Measurements from ENCODE around the gene TMEM255A.
A peak's percentile ranks its signal among the peaks of the same experiment; 100 is the strongest.

The TMEM255A gene

GRCh38 chrX:120304256-120304655, 7.0 kb downstream of the TMEM255A start:
- H3K27me3 ChIP-seq (ENCODE audit: insufficient read depth, poor library complexity, severe bottlenecking), result no peaks in the 10 kb centered on the region
- no peak overlapping the region for H3K27ac ChIP-seq (ENCODE audit: poor library complexity, severe bottlenecking)
- H3K36me3 ChIP-seq (ENCODE audit: low read depth), result no peaks in the 10 kb centered on the region
- H3K9me3 ChIP-seq (ENCODE audit: severe bottlenecking), result no peaks in the 10 kb centered on the region
- no peak for ATAC-seq (ENCODE audit: low read depth)
- no peaks in the 10 kb centered on the region for H3K4me1 ChIP-seq (ENCODE audit: insufficient read depth, poor library complexity, severe bottlenecking)
- no peak for TF ChIP-seq CTCF (IDR thresholded peaks at IDR 0.05; ENCODE audit: poor library complexity, severe bottlenecking)
- no peak overlapping the region for H3K4me3 ChIP-seq (ENCODE audit: severe bottlenecking)
- DNase-seq (ENCODE audit: low spot score), result no peak

GRCh38 chrX:120302434-120302833, 8.8 kb downstream of the TMEM255A start:
- Histone ChIP-seq H3K36me3 (ENCODE audit: low read depth) (no peaks in the 10 kb centered on the region), H3K9me3 (ENCODE audit: severe bottlenecking) (no peaks in the 10 kb centered on the region), H3K4me3 (ENCODE audit: severe bottlenecking) (no peak overlapping the region), H3K27ac (ENCODE audit: poor library complexity, severe bottlenecking) (no peak overlapping the region), H3K4me1 (ENCODE audit: insufficient read depth, poor library complexity, severe bottlenecking) (no peaks in the 10 kb centered on the region), H3K27me3 (ENCODE audit: insufficient read depth, poor library complexity, severe bottlenecking) (no peaks in the 10 kb centered on the region)
- ATAC-seq (ENCODE audit: low read depth) (no peak), DNase-seq (ENCODE audit: low spot score) (no peak)
- TF ChIP-seq CTCF (IDR thresholded peaks at IDR 0.05; ENCODE audit: poor library complexity, severe bottlenecking), result no peak

- Histone ChIP-seq H3K27ac (ENCODE audit: poor library complexity, severe bottlenecking) (no peak overlapping the region), H3K4me1 (ENCODE audit: insufficient read depth, poor library complexity, severe bottlenecking) (no peaks in the 10 kb centered on the region), H3K27me3 (ENCODE audit: insufficient read depth, poor library complexity, severe bottlenecking) (no peaks in the 10 kb centered on the region), H3K9me3 (ENCODE audit: severe bottlenecking) (no peaks in the 10 kb centered on the region), H3K4me3 (ENCODE audit: severe bottlenecking) (no peak overlapping the region), H3K36me3 (ENCODE audit: low read depth) (no peaks in the 10 kb centered on the region)
- no peak for TF ChIP-seq CTCF (IDR thresholded peaks at IDR 0.05; ENCODE audit: poor library complexity, severe bottlenecking)
- ATAC-seq (ENCODE audit: low read depth) (no peak), DNase-seq (ENCODE audit: low spot score) (no peak)
Measured at GRCh38 chrX:120301960-120302359, 9.3 kb downstream of the TMEM255A start.

- no peaks in the 10 kb centered on the region for H3K4me1 ChIP-seq (ENCODE audit: insufficient read depth, poor library complexity, severe bottlenecking)
- no peak for TF ChIP-seq CTCF (IDR thresholded peaks at IDR 0.05; ENCODE audit: poor library complexity, severe bottlenecking)
- no peaks in the 10 kb centered on the region for H3K36me3 ChIP-seq (ENCODE audit: low read depth)
- no peak overlapping the region for H3K27ac ChIP-seq (ENCODE audit: poor library complexity, severe bottlenecking)
- DNase-seq (ENCODE audit: low spot score) (no peak), ATAC-seq (ENCODE audit: low read depth) (no peak)
- no peaks in the 10 kb centered on the region for H3K27me3 ChIP-seq (ENCODE audit: insufficient read depth, poor library complexity, severe bottlenecking)
- H3K4me3 ChIP-seq (ENCODE audit: severe bottlenecking), result no peak overlapping the region
- H3K9me3 ChIP-seq (ENCODE audit: severe bottlenecking), result no peaks in the 10 kb centered on the region
Measured at GRCh38 chrX:120301497-120301896, 9.8 kb downstream of the TMEM255A start.

- H3K9me3 ChIP-seq (ENCODE audit: severe bottlenecking), result no peaks in the 10 kb centered on the region
- H3K4me3 ChIP-seq (ENCODE audit: severe bottlenecking), result no peak overlapping the region
- DNase-seq (ENCODE audit: low spot score), result no peak
- no peak overlapping the region for H3K27ac ChIP-seq (ENCODE audit: poor library complexity, severe bottlenecking)
- 0 out of 3 replicates have a peak, but pooled peaks have one; percentile 40 for ATAC-seq (ENCODE audit: low read depth)
- no peaks in the 10 kb centered on the region for H3K36me3 ChIP-seq (ENCODE audit: low read depth)
- H3K27me3 ChIP-seq (ENCODE audit: insufficient read depth, poor library complexity, severe bottlenecking), result no peaks in the 10 kb centered on the region
- no peak for TF ChIP-seq CTCF (IDR thresholded peaks at IDR 0.05; ENCODE audit: poor library complexity, severe bottlenecking)
- H3K4me1 ChIP-seq (ENCODE audit: insufficient read depth, poor library complexity, severe bottlenecking), result no peaks in the 10 kb centered on the region
Measured at GRCh38 chrX:120299928-120300327, 11.3 kb downstream of the TMEM255A start.
